Hepatocyte (in vitro differentiated cells): ENCODE data around the gene SCAMP2. TPM values are rescaled to one million over a fixed set of nuclear protein-coding genes. Genes with fewer than 3 reads are reported as not detected.

Experiments
- DNase-seq: peaks from one replicate; pipeline ENCODE4 v3.0.0-alpha.2; 2016; ENCODE audit warnings: low spot score
- H2AFZ ChIP-seq: fragments of 200-600 bp; sonication (generic); 2 replicates; pipeline ENCODE4 v1.6.0; 2016; ENCODE audit warnings: antibody characterized with exemption, mild to moderate bottlenecking
- H3K27ac ChIP-seq: fragments of 200-600 bp; sonication (generic); 2 replicates; pipeline ENCODE4 v1.5.1; 2016; ENCODE audit warnings: mild to moderate bottlenecking
- H3K27me3 ChIP-seq: fragments of 200-600 bp; sonication (generic); 2 replicates; pipeline ENCODE4 v1.6.1; 2016
- H3K36me3 ChIP-seq: fragments of 200-600 bp; sonication (generic); replicated peaks from 2 replicates; pipeline ENCODE4 v1.5.1; 2016; ENCODE audit warnings: low read depth; ENCODE audit not compliant: insufficient read depth
- H3K4me1 ChIP-seq: fragments of 200-600 bp; sonication (generic); 2 replicates; pipeline ENCODE4 v1.5.1; 2016; ENCODE audit warnings: mild to moderate bottlenecking, moderate library complexity; ENCODE audit not compliant: insufficient read depth
- H3K4me2 ChIP-seq: fragments of 200-600 bp; sonication (generic); 2 replicates; pipeline ENCODE4 v1.6.0; 2016
- H3K4me3 ChIP-seq: fragments of 200-600 bp; sonication (generic); 2 replicates; pipeline ENCODE4 v1.5.1; 2016; ENCODE audit warnings: mild to moderate bottlenecking
- H3K79me2 ChIP-seq: fragments of 200-600 bp; sonication (generic); 2 replicates; pipeline ENCODE4 v1.6.0; 2017; ENCODE audit warnings: mild to moderate bottlenecking
- H3K9me2 ChIP-seq: fragments of 200-600 bp; sonication (generic); replicated peaks from 2 replicates; pipeline ENCODE4 v1.6.0; 2017; ENCODE audit warnings: mild to moderate bottlenecking; ENCODE audit not compliant: insufficient read depth
- H3K9me3 ChIP-seq: fragments of 200-600 bp; sonication (generic); 2 replicates; pipeline ENCODE4 v1.5.1; 2016; ENCODE audit warnings: low read depth, mild to moderate bottlenecking
- H4K20me1 ChIP-seq: fragments of 200-600 bp; sonication (generic); 2 replicates; pipeline ENCODE4 v1.6.0; 2016; ENCODE audit warnings: mild to moderate bottlenecking; ENCODE audit not compliant: insufficient read depth, poor library complexity, severe bottlenecking
- EZH2 ChIP-seq: fragments of 200-600 bp; sonication (generic); IDR thresholded peaks from 2 replicates; pipeline ENCODE4 v1.6.1; 2016; ENCODE audit warnings: antibody characterized with exemption, mild to moderate bottlenecking, borderline replicate concordance
- EZH2phosphoT487 ChIP-seq: fragments of 200-600 bp; sonication (generic); IDR thresholded peaks from one replicate; pipeline ENCODE4 v1.6.1; 2018; ENCODE audit warnings: antibody characterized with exemption, mild to moderate bottlenecking, low read depth, moderate library complexity; ENCODE audit not compliant: unreplicated experiment, severe bottlenecking
- WGBS: methylation state at CpG from one replicate; pipeline ENCODE4 v1.1.6; 2016; ENCODE audit warnings: low lambda C conversion rate; ENCODE audit errors: missing lambda C conversion rate; 5-methylcytosine and 5-hydroxymethylcytosine counted together
- polyA plus RNA-seq: library from polyadenylated mRNA; unstranded; fragments of >200 nt; fragmentation: Nextera tagmentation; extraction: Ambion mirVana; gene quantifications from 2 replicates; pipeline ENCODE4 v1.2.1, GENCODE V29; 2016
- total RNA-seq: library from RNA; depleted of rRNA; stranded (reverse); fragments of >200 nt; gene quantifications from 2 replicates; pipeline ENCODE4 v1.2.3, GENCODE V29; 2014
- TF ChIP-seq, protein P1 (sequence below): fragments of 200-600 bp; sonication (generic); IDR thresholded peaks from 2 replicates; pipeline ENCODE4 v1.5.1; 2016; ENCODE audit warnings: antibody characterized with exemption, mild to moderate bottlenecking; ENCODE audit not compliant: poor library complexity

SCAMP2 gene
- total and polyA plus RNA-seq, 2 experiments from 2014 or later: 64.0 to 130 TPM

DNA sequence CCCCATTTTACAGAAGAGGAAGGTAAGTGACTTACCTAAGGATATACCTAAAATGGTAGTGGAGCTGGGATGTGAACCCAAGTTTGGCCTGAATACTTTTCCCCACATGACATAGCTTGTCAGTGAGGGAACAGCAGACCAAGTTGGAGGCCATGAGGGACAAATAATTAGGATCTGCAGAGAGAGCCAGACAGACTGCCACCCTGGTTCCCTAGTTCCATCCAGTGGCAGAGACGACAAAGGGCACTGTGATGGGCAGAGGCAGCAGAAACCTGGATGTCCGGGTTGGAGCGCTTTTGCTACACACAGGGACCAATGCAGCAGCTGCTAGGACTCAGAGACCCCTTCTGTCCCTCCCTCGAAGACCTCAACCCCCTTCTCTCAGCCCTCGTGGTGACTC lies 45.6 kb downstream of the SCAMP2 start:
- Histone ChIP-seq H3K27me3 (peaks cover 41% of the 10 kb centered on the region), H3K4me3 (no peak overlapping the region), H2AFZ (no peak overlapping the region), H3K36me3 (no peaks in the 10 kb centered on the region), H3K9me2 (no peaks in the 10 kb centered on the region), H3K4me2 (no peak overlapping the region), H3K9me3 (no peaks in the 10 kb centered on the region), H3K79me2 (no peaks in the 10 kb centered on the region), H3K27ac (no peak overlapping the region), H4K20me1 (no peaks in the 10 kb centered on the region), H3K4me1 (no peaks in the 10 kb centered on the region)
- TF ChIP-seq EZH2 (no peak), EZH2phosphoT487 (no peak)
- TF ChIP-seq, protein P1, sequence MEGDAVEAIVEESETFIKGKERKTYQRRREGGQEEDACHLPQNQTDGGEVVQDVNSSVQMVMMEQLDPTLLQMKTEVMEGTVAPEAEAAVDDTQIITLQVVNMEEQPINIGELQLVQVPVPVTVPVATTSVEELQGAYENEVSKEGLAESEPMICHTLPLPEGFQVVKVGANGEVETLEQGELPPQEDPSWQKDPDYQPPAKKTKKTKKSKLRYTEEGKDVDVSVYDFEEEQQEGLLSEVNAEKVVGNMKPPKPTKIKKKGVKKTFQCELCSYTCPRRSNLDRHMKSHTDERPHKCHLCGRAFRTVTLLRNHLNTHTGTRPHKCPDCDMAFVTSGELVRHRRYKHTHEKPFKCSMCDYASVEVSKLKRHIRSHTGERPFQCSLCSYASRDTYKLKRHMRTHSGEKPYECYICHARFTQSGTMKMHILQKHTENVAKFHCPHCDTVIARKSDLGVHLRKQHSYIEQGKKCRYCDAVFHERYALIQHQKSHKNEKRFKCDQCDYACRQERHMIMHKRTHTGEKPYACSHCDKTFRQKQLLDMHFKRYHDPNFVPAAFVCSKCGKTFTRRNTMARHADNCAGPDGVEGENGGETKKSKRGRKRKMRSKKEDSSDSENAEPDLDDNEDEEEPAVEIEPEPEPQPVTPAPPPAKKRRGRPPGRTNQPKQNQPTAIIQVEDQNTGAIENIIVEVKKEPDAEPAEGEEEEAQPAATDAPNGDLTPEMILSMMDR: no peak
- WGBS: 66% methylated on average over 5 of the region's 5 CpGs
- DNase-seq: no peak

DNA sequence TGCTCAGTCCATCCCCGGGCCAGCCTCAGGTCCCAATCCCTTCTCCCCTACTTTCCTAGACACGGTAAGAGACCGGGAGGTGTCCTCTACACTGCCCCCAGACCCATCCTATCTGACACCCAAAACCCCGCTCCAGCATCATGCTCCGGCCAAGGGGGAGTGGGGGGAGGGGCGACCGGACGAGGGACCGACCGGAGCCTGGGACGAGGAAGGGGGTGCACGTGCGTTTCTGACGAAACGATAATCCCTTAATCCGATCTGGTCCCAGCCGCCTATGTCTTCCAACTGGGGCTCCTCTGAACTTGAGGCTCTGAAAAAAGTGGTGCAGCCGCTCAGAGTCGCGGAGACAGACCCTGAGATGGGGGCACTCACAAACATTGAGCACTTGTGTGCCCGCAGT lies 46.2 kb downstream of the SCAMP2 start:
- no peak for DNase-seq
- Histone ChIP-seq H3K36me3 (no peaks in the 10 kb centered on the region), H3K9me3 (no peaks in the 10 kb centered on the region), H3K4me2 (no peak overlapping the region), H3K4me3 (no peak overlapping the region), H2AFZ (no peak overlapping the region), H3K27ac (no peak overlapping the region), H3K9me2 (no peaks in the 10 kb centered on the region), H3K79me2 (no peaks in the 10 kb centered on the region), H3K27me3 (peaks cover 41% of the 10 kb centered on the region), H4K20me1 (no peaks in the 10 kb centered on the region), H3K4me1 (no peaks in the 10 kb centered on the region)
- TF ChIP-seq, protein P1: no peak
- TF ChIP-seq EZH2phosphoT487 (no peak), EZH2 (no peak)
- 40% methylated on average over 19 of the region's 21 CpGs for WGBS

DNA sequence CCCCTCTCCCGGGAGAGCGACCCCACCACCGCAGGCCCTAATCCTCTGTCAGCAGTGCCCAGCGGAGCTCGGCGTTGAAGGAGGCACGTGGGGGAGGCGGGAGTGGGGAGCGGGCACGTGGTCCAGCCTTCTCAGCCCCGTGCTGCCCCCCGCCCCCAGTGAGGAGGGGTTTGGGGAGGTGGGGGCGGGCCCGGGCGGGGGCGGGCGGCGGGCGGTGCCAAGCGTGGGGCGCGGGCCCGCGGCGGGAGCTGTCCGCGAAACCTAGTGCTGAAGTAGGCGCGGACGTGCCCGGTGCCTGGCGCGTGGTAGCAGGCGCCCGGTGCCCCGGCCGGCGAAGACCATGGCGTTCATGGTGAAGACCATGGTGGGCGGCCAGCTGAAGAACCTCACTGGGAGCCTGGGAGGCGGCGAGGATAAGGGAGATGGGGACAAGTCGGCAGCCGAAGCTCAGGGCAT lies 46.8 kb downstream of the SCAMP2 start, which contains the start of gene CPLX3:
TSS of gene CPLX3 (plus strand) at position 264 of the 456 bp plus-strand sequence. CDS start at position 341, 77 bp downstream.
- no peaks in the 10 kb centered on the region for H3K36me3 ChIP-seq
- peak within 1 kb of the TSS; percentile 67 for H3K4me2 ChIP-seq
- no peak for TF ChIP-seq EZH2phosphoT487
- TF ChIP-seq, protein P1: no peak
- TF ChIP-seq EZH2: no peak
- no peaks in the 10 kb centered on the region for H3K79me2 ChIP-seq
- no peaks in the 10 kb centered on the region for H3K9me3 ChIP-seq
- 9% methylated on average over 26 of the region's 44 CpGs for WGBS
- H2AFZ ChIP-seq: no peak within 1 kb of the TSS
- peaks cover 41% of the 10 kb centered on the region for H3K27me3 ChIP-seq
- no peak within 1 kb of the TSS for H3K27ac ChIP-seq
- no peak within 1 kb of the TSS for H3K4me3 ChIP-seq
- H3K4me1 ChIP-seq: no peaks in the 10 kb centered on the region
- H4K20me1 ChIP-seq: no peaks in the 10 kb centered on the region
- peak; percentile 64 for DNase-seq
- H3K9me2 ChIP-seq: no peaks in the 10 kb centered on the region

DNA sequence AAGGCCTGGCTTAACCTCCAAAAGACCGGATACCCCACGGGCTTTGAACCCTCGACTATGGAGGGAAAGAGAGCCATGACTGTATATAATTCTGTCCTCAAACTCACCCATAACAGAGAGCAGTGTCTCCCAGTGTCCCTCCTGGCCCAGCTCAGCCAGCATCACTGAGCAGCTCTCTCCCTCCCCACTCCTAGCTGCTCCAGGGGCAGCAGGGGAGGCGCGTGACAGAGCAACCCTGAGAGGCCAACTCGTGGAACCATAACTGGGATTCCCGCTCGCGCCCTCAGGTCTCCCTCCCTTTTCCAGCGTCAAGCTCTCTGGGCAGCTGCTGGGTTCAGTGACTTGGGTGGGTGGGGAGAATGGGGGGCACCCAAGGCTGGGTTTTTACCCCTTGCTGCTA lies 47.3 kb downstream of the SCAMP2 start:
- H3K27ac ChIP-seq: no peak overlapping the region
- WGBS: 73% methylated on average over 10 of the region's 10 CpGs
- peak overlapping the region; percentile 67 for H3K4me2 ChIP-seq
- DNase-seq: no peak
- no peaks in the 10 kb centered on the region for H3K79me2 ChIP-seq
- H3K27me3 ChIP-seq: peaks cover 41% of the 10 kb centered on the region
- H3K4me3 ChIP-seq: no peak overlapping the region
- no peaks in the 10 kb centered on the region for H3K4me1 ChIP-seq
- H3K9me2 ChIP-seq: no peaks in the 10 kb centered on the region
- no peak for TF ChIP-seq EZH2
- TF ChIP-seq, protein P1: no peak
- no peak for TF ChIP-seq EZH2phosphoT487
- H3K36me3 ChIP-seq: no peaks in the 10 kb centered on the region
- H4K20me1 ChIP-seq: no peaks in the 10 kb centered on the region
- H3K9me3 ChIP-seq: no peaks in the 10 kb centered on the region
- no peak overlapping the region for H2AFZ ChIP-seq
